Measurements from ENCODE around the gene PRKCZ.

PRKCZ gene

DNA sequence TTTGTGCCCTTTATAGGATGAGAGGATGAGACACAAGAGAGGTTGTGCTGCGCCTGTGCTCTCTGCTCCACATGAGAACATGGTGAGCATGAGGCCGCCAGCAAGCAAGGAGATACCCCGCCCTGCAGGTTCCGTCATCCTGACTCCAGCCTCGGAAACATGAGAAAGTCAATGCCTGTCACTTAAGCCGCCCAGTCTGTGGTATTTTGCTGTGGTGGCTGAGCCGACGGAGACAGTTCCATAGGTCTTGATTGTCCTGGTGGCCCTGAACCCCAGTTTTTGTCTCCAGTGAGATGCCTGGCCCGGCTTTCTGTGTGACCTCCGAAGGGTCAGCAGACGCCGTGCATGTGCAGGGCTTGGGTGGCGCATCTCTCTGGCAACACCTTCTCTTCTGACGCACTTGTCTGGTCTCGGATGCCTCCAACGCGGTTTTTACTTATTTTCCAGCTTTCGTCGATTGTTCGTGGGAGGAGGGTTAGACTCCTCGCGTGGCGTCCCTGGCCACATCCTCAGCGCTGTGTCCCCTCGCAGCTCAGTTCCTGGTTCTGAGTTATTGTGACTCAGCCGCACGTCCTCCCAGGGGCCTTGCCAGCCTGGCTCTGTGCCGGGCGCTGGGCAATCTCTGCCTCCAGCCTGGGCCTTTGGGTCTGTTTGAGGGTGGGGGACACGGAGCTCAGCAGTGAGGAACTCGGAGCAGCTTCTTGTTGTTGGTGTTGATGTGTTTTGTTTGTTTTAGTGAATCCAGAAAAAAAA lies 74.4 kb downstream of the PRKCZ start:
- no peak for DNase-seq

DNA sequence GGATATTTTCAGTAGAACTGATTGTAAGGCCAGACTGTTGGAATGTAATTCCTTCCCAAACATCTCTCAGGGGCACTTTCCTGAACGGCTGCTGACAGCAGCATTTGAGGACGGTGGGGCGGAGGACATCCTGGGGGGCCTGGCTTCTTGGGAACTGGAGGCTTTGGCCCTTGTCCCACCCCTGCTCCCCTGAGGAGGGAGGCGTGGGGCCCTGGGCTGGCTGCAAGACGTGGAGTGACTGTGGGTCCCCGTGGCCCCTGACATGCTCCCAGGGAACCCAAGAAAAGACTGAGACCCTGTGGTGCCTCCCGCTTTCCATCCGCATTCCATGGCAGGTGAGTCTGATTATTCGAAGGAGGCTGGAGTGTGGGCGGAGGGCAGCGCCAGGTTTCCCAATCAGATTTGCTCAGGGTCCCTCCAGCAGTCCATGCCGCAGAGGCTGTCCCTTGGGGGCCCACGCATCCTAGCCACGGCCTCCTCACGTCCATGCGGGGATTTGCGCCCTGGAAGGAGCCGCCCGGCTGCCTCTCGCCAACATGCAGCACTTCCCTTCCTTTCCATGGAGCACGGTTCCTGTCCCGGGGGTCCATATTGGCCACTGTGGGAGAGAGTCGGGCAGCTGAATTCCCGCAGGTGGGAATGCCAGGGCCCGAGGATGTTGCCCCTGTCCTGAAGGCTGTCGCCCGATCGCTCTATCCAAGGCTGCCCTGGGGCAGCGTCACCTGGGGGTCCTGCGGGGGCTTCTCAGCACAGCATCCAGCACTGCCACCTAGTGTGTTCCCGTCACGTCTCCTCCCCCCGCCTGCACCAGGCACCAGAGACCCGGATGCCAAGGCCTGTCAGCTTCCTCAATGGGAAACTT lies 75.4 kb downstream of the PRKCZ start:
- DNase-seq = no peak

DNA sequence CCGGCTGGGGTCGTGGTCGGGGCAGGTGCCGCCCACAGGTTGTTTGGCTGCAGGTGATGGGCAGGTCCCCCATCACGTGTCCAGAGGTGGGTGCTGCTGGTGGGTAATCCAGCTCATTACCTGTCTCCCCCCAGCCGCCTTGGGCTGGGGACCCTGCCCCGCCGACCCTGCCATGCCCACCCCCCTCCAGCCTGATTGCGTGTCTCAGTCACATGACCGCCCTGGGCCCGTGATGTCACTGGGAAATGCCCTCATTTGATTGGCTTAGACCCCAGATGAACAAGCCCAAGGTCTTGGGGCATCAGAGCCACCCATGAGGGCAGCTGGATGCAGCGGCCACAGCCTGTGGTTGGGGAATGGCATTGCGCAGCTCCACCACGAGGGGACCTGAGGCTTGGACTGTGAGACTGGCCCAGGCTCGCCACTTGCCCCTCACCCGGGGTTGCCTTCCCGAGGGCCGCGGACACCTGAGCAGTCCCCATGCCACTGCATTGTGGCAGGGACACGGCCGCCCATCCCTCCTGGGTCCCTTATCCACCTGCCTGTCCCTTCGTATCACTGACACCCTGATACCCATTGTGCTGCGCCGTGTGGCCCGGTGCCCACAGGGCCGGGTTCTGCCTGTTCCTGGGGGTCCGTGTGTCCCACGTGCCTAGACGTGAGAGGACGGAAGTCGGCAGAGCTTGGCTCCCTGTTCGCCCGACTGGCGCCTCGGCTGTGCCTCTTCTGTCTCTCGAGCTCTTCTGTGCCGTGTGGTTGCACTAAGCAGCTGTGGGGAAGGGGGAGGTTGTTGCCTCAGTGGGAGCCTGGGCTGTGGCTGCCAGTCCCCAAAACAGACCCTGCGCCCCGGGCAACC lies 76.3 kb downstream of the PRKCZ start:
- no peak for DNase-seq

DNA sequence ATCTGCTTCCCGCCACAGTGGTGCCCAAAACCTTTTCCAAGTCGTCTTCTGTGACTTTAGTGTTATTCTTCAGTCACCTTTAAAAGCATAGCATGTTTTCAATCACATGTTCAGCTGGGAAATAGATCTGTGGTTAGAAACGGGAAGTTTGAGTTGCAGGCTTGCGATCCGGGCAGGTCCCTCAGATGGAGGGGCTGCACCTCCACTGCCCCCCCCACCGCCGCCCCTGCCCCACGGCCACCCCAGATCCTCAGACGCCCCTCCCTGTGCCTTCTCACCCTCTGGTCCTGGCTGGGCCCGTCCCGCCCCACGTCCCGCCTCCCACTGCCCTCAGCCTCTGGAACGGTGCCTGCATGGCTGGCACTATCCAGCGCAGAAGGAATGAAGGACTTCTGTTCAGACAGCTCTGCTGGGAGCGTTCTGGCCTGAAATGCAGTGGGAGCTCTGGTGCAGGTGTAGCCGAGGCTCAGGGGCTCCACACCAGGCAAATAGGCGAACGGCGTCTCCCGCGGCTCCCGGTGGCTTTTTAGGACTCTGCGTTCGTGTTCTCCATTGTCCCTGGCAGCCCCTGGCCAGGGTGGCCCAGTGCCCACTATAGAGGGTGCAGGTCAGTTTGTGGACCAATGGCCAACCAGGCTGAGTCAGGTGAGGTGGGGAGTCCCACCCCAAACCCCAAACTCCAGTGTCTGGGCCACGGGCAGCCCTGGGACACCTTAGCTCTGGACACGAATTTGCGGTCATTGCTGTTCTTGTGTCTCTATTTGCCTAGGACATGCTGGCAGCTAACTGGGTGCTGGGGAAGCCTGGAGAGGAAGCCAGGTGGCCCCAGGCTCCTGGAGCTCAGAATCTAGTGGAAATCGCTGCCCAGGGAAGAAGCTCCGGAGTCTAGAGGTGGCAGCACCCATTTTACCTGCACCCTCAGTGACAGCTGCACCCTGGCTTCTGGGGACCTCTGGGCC lies 77.3 kb downstream of the PRKCZ start:
- no peak for DNase-seq

DNA sequence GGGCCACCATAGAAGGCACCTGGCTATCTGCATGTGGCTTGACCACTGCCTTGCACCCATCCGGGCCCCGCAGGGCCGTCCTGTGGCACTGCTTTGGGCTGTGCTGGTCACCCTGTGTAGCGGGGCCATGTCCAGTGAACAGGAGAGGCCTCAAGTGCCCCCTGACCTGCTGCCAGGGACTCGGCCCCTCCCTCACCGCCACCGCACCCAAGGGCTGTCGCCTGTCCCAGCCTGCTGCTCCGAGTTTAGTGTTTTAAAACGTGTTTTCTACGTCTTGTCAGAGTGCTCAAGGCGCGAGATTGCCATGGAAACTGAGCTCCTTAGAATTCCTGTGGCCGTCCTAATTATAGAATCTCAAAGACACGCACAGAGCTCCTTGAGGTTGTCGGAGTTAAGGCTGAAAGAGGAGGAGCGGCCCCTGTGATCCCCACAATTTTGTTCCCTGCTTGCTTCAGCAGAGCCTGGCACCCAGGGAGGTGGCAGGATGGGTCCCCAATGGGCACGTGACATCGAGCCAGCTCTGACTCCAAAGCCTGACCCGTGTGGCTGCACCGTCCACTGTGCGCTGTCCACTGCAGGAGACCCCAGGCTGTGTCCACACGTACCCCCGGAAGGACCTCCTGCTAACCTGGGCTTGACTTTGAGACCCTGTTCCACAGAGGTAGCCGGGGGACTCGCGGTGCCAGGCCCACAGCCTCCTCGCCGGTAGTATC lies 78.1 kb downstream of the PRKCZ start:
- DNase-seq = no peak

DNA sequence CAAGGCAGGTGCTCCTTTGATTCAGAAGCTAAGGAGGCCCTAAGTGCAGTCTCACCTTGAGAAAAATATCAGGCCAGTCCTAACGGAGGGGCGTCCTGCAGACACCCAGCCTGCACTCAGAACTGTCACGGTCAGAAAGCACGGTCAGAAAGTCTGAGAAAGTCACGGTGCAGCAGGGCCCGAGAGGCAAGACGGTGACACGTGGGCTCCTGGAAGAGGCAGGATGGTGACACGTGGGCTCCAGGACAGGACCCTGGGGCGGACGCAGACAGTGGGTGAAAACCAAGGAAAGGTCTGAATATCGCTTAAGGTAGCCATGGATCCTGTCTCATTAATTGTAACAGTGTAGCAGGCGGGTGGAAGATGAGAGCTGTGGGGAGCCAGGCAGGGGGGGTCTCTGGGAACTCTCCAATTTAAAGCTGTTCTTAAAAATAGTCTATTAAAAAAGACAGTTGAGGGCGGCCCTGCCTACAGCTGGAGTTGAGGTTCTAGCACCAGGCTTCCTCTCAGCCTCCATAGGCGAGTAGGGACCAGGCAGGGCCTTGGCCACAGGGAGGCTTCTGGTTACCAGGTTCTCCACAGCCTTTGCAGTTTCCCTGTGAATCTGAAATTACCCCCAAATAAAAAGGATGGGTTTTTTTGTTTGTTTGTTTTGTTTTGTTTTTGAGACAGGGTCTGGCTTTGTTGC lies 79.2 kb downstream of the PRKCZ start:
- no peak for DNase-seq

DNA sequence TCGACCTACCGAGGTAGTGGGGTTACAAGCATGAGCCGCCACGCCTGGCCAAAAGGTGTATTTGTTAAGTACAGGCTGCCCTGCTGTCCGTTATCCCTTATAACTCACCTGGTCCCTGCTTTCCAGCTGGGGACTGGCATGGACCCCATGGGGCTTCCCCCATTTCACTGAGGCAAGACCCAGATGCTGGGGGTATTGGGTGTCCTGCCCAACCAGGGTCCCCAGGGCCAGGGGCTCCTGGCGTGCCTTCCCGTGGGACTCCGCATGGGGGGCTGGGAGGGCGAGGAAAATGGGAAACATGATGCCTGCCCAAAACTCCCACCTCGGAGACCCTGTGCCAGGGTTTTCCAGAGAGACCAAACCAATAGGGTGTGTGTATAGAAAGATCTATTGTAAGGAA lies 79.9 kb downstream of the PRKCZ start:
- no peak for DNase-seq

DNA sequence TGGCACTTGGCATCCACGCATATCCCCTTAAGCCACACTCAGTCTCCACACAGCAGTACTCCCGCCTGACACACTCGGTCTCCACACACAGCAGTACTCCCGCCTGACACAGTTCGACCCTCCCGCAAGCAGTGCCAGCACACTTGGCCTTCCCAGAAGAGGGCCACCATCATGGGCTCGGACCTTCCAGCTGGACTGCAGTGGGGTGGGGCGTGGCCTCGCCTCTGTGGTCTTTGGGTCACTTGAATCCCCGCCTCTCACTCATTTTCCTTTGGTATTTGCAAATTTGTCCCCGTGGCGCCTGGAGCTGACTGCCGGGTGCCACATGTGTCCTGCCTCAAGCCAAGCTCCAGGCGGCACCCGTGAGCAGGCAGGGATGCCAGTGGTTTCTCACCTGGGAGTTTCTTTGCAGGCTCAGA lies 80.7 kb downstream of the PRKCZ start:
- DNase-seq = no peak

DNA sequence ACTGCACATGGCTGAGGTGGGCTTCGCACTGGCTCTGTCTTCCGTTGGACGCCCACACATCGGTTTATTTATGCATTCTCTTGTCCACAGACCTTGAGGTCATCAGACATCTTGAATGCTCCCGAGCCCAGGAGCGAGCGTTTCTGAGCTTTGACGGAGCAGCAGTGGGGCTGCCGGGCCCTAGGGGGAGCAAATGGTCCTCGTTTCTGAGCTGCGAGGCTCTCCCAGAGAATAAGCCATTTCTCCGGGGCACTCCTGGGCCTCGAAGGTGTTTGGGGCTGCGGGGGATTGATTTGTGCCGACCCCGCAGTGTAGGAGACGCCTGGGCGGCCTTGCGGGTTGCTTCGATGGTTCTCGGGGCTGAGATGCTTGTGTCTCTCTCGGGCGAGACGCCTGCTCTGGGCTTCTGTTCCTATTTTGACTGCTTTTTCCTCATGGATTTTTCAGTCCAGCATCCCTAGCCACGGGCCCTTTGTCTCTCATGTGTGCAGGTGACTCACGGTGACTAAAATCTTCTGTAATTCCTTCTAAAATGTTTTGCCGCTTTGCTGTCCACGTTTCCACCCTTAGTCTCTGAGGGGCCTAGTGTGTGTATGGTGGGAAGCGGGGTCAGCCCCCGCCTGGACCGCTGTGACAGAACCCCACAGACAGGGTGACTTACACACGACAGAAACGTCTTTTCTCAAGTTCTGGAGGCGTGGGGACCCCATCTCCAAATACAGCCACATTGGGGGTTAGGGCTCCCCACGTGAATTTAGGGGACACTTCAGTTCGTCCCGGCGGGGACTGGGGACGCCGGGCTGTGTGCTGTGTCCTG lies 82.2 kb downstream of the PRKCZ start:
- no peak for DNase-seq

DNA sequence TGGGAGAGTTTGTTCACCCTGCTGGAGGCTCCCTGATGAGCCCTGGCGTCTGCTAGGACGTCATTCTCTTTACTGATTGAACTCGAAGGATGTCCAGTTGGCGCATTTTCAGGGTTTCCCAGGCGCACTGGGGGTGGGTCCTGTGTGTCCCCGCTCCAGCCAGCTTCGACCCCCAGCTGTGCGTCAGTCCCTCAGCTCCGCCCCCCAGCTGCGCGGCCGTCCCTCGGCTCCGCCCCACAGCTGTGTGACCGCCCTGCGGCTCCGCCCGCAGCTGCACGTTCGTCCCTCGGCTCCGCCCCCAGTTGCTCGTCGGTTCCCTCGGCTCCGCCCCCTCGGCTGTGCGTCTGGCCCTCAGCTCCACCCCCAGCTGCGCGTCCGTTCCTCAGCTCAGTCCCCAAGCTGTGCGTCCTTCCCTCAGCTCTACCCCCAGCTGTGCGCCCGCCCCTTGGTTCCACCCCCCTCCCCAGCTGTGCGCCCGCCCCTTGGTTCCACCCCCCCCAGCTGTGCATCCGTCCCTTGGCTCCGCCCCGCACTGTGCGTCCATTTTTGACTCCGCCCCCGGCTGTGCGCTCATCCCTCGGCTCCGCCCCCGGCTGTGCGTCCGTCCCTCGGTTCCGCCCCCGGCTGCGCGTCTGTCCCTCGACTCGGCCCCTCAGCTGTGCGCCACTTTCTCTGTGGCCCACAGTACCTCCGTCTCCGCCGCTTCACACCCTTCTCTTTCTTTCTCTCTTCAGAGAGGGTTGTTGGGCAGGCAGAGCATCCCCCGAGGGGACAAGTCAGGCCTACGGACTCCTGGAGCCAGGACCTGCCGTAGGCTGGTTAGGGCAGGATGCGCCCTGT lies 83.0 kb downstream of the PRKCZ start:
- peak; percentile 99 for DNase-seq

DNA sequence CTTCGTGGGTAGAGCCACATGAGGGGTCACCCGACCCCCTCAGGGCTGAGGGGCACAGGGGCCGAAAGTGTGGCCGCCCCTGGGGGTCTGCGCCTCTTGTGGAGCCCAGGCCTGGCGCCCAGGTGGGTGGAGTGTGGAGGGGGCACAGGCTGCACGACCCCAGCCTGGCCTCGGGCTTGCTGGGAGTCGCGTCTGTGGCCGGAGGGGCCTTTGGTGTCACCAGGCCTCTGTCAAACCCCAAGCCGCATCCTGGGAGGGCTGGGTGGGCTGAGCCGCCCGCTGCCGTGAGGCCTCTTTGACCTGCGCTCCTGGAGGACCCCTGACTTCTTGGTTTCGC lies 83.6 kb downstream of the PRKCZ start:
- DNase-seq = no peak

DNA sequence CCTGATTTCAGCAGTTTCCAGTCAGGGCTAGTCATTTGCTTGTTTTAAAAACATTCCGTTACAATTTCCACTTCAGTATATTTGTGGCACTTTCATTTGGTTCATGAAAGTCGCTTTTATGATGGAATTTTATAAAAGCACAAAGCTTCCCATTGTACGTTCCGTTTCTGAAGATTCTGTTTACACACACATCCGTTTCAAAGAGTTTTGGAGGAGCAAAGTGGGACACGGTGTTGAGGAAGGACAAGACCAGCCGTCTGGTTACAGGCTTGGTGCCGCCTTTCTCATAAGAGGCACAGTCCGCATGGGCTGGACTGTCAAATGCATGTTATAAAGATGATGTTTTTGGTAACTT lies 84.0 kb downstream of the PRKCZ start:
- no peak for DNase-seq

DNA sequence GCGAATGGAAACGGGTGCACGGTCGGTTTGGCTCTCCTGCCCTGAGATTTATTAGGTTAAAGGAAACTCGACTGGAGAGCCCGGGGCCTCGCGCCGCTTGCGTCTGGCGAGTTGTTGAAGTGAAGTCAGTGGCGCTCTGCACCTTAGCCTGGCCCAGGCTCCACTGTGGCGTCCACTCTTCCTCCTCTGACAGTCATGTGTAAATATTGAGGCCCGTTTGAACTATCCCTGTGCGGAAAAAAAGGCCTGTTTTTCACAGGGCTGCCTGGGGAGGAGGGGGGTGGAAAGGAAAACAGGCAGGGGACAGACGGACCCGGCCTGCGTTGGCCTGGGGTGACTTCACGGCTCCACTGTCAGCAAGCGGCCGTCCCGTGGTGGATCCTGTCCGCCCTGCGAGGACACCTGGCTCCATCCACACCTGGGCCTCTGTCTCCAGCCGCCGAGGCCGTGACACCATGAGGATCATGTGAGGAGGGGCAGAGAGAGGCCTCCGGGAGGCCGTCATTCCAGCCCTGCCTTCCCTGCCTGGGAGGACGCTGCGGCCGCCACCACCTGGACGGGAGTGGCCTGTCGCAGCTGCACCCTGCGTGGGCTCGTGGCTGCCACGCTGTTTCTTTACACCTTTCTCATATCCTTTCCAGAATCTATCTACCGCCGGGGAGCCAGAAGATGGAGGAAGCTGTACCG lies 84.6 kb downstream of the PRKCZ start:
- DNase-seq = no peak

DNA sequence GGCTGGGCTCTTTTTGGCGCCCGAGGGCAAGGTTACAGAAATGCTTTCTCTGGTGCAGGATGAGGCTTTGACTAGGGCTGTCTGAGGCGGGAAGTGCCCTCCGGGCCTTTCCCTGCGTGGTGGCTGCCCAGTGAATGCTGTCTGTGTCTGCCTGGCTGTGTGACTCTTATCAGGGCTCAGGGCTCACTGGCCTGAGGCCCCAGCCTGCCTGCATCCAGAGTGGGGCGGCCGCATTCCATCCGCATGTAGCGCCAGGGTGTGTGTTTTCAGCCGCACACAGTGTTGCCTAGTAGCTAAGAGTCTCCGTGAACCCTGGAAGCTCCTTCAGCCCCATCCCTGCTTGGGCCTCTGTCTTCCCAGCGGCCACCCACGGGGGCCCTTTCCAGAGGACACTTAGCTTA lies 85.2 kb downstream of the PRKCZ start:
- peak; percentile 87 for DNase-seq

DNA sequence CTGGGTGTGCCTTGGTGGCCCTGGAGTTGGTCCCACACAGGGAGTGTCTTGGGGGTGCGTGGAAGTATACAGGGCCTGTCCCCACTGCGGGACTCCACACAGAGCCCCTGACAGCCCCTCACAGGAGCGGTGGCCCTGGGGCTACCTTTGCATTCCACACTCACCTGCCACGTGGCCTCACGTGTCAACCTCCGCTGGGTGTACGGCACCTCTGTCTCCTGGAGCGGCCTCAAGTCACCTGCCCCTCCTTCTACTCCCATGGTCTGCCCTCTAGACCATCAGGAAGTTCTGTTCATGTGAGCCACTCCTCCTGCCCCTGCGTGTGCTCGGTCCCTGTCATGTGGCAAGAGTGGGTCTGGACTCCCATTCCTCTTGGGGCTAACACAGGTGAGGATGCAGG lies 85.7 kb downstream of the PRKCZ start:
- DNase-seq = no peak

DNA sequence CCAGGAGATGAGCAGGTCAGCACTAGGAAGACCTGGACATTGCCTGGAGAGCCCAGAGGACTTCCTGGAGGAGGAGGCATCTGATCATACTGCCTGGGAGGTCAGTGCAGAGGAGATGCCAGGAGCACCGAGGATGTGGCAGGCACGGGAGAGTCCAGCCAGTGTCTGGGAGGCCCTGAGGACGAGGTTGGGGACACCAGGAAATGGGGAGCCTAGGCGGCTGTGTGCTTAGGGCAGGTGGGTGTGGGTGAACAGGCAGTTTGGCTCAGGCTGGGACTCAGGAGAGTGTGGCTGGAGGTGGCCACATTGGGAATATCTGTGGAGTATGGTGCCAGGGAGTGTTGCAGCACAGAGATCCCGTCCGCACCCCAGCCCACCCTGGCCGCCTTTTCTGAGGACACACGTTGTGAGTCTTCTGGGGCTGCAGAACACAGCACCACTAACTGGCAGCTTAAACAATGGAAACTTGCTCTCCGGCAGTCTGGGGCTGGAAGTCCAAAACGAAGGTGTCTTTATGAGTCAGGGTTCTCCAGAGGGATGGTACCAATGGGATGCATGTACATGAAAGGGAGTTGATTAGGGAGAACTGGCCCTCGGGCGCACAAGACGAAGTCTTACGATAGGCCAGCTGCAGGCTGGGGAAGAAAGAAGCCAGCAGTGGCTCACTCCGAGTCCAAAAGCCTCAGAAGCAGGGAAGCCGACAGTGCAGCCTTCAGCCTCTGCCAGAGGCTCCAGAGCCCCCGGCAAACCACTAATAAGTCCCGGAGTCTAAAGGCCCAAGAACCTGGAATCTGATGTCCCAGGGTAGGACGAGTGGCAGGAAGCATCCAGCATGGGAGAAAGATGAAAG lies 86.4 kb downstream of the PRKCZ start:
- no peak for DNase-seq

Measured in right forelimb (tissue), 1 donor.